ENCODE measurements around the gene MAP2K7. TPM values are rescaled to one million over a fixed set of nuclear protein-coding genes. Genes with fewer than 3 reads are reported as not detected.

MAP2K7 gene
- total and polyA plus RNA-seq, 2 of the 4 experiments (the other 2 are of a cell fraction): 4.1 to 15.6 TPM

DNA sequence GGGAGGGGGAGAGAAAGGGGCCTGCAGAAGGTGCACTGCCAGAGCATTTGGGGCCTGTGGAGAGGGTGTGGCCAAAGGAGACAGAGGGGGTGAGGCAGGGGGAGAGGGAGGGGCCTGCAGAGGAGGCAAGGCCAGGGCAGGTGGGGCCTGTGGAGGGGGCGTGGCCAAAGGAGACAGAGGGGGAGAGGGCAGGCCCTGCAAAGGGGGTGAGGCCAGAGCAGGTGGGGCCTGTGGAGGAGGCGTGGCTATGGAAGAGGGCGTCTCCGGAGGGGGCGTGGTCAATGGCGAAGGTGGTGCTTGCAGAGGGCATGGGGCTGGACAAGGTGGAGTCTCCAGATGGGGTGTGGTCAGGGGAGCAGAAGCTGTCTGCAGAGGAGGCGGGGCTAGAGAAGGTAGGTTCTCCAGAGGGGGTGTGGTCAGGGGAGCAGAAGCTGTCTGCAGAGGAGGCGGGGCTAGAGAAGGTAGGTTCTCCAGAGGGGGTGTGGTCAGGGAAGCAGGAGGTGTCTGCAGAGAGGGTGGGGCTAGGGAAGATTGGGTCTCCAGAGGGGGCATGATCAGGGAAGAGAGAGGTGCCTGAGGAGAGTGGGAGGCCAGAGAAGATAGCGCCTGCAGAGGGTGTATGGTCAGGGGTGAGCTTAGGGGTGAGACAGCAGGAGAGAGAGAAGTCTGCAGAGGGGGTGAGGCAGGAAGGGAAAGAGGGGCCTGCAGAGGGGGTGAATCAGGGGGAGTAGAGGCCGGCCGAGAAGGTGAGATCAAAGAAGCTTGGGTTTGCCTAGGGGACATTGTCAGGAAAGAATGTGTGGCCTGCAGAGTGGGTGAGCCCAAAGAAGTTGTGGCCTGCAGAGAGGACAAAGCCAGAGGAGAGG is 32.9 kb upstream of the MAP2K7 start:
- Histone ChIP-seq H3K14ac (replicated peaks; ENCODE audit: low read depth, low read length) (no peak overlapping the region), H3K18ac (ENCODE audit: low read depth, low read length) (no peak overlapping the region), H3K27ac (ENCODE audit: insufficient read depth, low read length) (no peak overlapping the region), H3K36me3 (ENCODE audit: control insufficient read depth, insufficient read depth, low read length) (no peaks in the 10 kb centered on the region), H4K91ac (ENCODE audit: insufficient read depth, low read depth, low read length) (no peak overlapping the region), H4K20me1 (ENCODE audit: insufficient read depth, low read length) (peaks cover 8% of the 10 kb centered on the region), H2BK15ac (ENCODE audit: low read depth, low read length) (no peak overlapping the region), H2AK9ac (replicated peaks; ENCODE audit: low read depth, low read length, poor library complexity) (no peak overlapping the region), H3K9me1 (ENCODE audit: insufficient read depth, low read length) (no peaks in the 10 kb centered on the region), H3K9ac (ENCODE audit: low read depth, low read length) (no peak overlapping the region), H2AFZ (replicated peaks; ENCODE audit: low read length, poor library complexity) (peak overlapping the region; percentile 51), H2BK20ac (ENCODE audit: low read depth, low read length) (no peak overlapping the region), H3K79me1 (ENCODE audit: low read depth in 1 of 2, low read length in 2 of 2) (no peaks in the 10 kb centered on the region), H3K4me3 (ENCODE audit: insufficient read depth, low read depth, low read length) (no peak overlapping the region), H3K27me3 (ENCODE audit: control insufficient read depth, insufficient read depth, low read length) (peaks cover 33% of the 10 kb centered on the region), H2BK5ac (ENCODE audit: low read depth, low read length, poor library complexity, severe bottlenecking) (no peak overlapping the region), H2BK120ac (ENCODE audit: low read depth, low read length) (no peak overlapping the region), H3K9me3 (ENCODE audit: control insufficient read depth, insufficient read depth, low read length) (no peaks in the 10 kb centered on the region), H3K4me1 (ENCODE audit: control insufficient read depth, insufficient read depth, low read length) (peaks cover 16% of the 10 kb centered on the region), H4K5ac (ENCODE audit: low read depth, low read length) (no peak overlapping the region), H2AK5ac (ENCODE audit: low read depth, low read length) (no peak overlapping the region), H3K4me2 (ENCODE audit: low read depth, low read length) (no peak overlapping the region), H3K4ac (ENCODE audit: low read depth, low read length) (no peak overlapping the region), H3K23ac (ENCODE audit: low read depth, low read length) (no peak overlapping the region), H4K8ac (ENCODE audit: low read depth in 2 of 2, low read length in 2 of 2) (no peak overlapping the region), H3K56ac (ENCODE audit: extremely low read depth, insufficient read depth, low read length) (no peak overlapping the region)
- intact Hi-C loops (cut with micrococcal nuclease) (no loop called here), in situ Hi-C loops (cut with MboI; ENCODE audit: low sequenced_read_pairs) (no loop called here), dilution Hi-C loops (cut with HindIII; ENCODE audit: low sequenced_read_pairs, unreplicated experiment) (no loop called here)
- DNase-seq: no peak
- BruUV-seq (replicated peaks): no TSS peak
- no peak for ATAC-seq (ENCODE audit: low read depth)
- ChIA-PET CTCF (no interaction called here), POLR2A (ENCODE audit: unreplicated experiment) (no interaction called here)
- 70% methylated on average over 8 of the region's 11 CpGs; no CpG with 5 or more reads in 1 of the 2 experiments for WGBS, 2 experiments (ENCODE audit: extremely low coverage in 2 of 2, insufficient read length in 1 of 2)
- TF ChIP-seq RCOR1 (IDR thresholded peaks at IDR 0.05; ENCODE audit: insufficient replicate concordance, low read length): no peak
- no peak for TF ChIP-seq RAD21 (IDR thresholded peaks at IDR 0.05; ENCODE audit: low read length)
- TF ChIP-seq USF2 (IDR thresholded peaks at IDR 0.05; ENCODE audit: low read depth, low read length): no peak
- TF ChIP-seq FOS (IDR thresholded peaks at IDR 0.05; ENCODE audit: low read depth, low read length): no peak
- no peak for TF ChIP-seq MXI1 (IDR thresholded peaks at IDR 0.05; ENCODE audit: borderline replicate concordance, low read depth, low read length)
- no peak for TF ChIP-seq NFE2L2 (IDR thresholded peaks at IDR 0.05; ENCODE audit: low read depth, low read length)
- no peak for TF ChIP-seq POLR2A (IDR thresholded peaks at IDR 0.05; ENCODE audit: low read depth, low read length)
- TF ChIP-seq CTCF (conservative IDR thresholded peaks at IDR 0.05; ENCODE audit: low read depth, low read length): no peak
- TF ChIP-seq SMC3 (IDR thresholded peaks at IDR 0.05; ENCODE audit: low read depth, low read length): no peak
- TF ChIP-seq CHD1 (IDR thresholded peaks at IDR 0.05; ENCODE audit: low read depth, low read length): no peak
- no peak for TF ChIP-seq BHLHE40 (IDR thresholded peaks at IDR 0.05; ENCODE audit: low read depth, low read length)
- TF ChIP-seq, protein P1, sequence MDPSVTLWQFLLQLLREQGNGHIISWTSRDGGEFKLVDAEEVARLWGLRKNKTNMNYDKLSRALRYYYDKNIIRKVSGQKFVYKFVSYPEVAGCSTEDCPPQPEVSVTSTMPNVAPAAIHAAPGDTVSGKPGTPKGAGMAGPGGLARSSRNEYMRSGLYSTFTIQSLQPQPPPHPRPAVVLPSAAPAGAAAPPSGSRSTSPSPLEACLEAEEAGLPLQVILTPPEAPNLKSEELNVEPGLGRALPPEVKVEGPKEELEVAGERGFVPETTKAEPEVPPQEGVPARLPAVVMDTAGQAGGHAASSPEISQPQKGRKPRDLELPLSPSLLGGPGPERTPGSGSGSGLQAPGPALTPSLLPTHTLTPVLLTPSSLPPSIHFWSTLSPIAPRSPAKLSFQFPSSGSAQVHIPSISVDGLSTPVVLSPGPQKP (IDR thresholded peaks at IDR 0.05; ENCODE audit: borderline replicate concordance, low read depth, low read length): no peak
- TF ChIP-seq RFX5 (IDR thresholded peaks at IDR 0.05; ENCODE audit: low read depth, low read length): no peak
- TF ChIP-seq MAFK (IDR thresholded peaks at IDR 0.05; ENCODE audit: low read depth, low read length): no peak
- TF ChIP-seq MAZ (IDR thresholded peaks at IDR 0.05; ENCODE audit: borderline replicate concordance, low read depth, low read length): no peak
